ENCODE data around the gene WIPF2.

GRCh38 chr17:40209404-40210093 is 9.6 kb upstream of the WIPF2 start:
- TF ChIP-seq CTCF (tag by site-specific recombination; IDR thresholded peaks at IDR 0.05): no peak
- TF ChIP-seq, protein P1, sequence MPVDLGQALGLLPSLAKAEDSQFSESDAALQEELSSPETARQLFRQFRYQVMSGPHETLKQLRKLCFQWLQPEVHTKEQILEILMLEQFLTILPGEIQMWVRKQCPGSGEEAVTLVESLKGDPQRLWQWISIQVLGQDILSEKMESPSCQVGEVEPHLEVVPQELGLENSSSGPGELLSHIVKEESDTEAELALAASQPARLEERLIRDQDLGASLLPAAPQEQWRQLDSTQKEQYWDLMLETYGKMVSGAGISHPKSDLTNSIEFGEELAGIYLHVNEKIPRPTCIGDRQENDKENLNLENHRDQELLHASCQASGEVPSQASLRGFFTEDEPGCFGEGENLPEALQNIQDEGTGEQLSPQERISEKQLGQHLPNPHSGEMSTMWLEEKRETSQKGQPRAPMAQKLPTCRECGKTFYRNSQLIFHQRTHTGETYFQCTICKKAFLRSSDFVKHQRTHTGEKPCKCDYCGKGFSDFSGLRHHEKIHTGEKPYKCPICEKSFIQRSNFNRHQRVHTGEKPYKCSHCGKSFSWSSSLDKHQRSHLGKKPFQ (tag by site-specific recombination; IDR thresholded peaks at IDR 0.05): no peak
- TF ChIP-seq, protein P2, sequence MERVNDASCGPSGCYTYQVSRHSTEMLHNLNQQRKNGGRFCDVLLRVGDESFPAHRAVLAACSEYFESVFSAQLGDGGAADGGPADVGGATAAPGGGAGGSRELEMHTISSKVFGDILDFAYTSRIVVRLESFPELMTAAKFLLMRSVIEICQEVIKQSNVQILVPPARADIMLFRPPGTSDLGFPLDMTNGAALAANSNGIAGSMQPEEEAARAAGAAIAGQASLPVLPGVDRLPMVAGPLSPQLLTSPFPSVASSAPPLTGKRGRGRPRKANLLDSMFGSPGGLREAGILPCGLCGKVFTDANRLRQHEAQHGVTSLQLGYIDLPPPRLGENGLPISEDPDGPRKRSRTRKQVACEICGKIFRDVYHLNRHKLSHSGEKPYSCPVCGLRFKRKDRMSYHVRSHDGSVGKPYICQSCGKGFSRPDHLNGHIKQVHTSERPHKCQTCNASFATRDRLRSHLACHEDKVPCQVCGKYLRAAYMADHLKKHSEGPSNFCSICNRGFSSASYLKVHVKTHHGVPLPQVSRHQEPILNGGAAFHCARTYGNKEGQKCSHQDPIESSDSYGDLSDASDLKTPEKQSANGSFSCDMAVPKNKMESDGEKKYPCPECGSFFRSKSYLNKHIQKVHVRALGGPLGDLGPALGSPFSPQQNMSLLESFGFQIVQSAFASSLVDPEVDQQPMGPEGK (tag by site-specific recombination; IDR thresholded peaks at IDR 0.05): no peak
- TF ChIP-seq PBX3 (CRISPR knock-in tag; IDR thresholded peaks at IDR 0.05): no peak
- no peak for TF ChIP-seq ZNF324 (tag by site-specific recombination; IDR thresholded peaks at IDR 0.05)
- no peak for TF ChIP-seq ZNF670 (tag by site-specific recombination; IDR thresholded peaks at IDR 0.05; ENCODE audit: low read depth)
- TF ChIP-seq HOXA7 (CRISPR knock-in tag; IDR thresholded peaks at IDR 0.05; ENCODE audit: borderline replicate concordance): no peak
- TF ChIP-seq ZBTB8A (tag by site-specific recombination; IDR thresholded peaks at IDR 0.05): no peak
- no peak for TF ChIP-seq ZNF768 (tag by site-specific recombination; IDR thresholded peaks at IDR 0.05)
- no peak for TF ChIP-seq ZIC2 (tag by site-specific recombination; IDR thresholded peaks at IDR 0.05)
